Endothelial cell of umbilical vein (primary cell): ENCODE data around the gene NUDT17.

Source experiments
- CTCF ChIP-seq, 2 donors: IDR thresholded peaks; 1 replicate in 1 of 2; 2 replicates in 1 of 2; pipeline ENCODE4 v1.5.1; 2011; ENCODE audit warnings: low read length in 2 of 2, mild to moderate bottlenecking in 2 of 2, moderate library complexity in 2 of 2, control low read depth in 1 of 2, inconsistent platforms in 1 of 2, low read depth in 1 of 2; ENCODE audit not compliant: insufficient read depth in 1 of 2; ENCODE audit errors: extremely low read depth in 1 of 2
- EZH2 ChIP-seq: IDR thresholded peaks from 2 replicates; pipeline ENCODE4 v1.6.1; 2012; ENCODE audit warnings: borderline replicate concordance, low read depth, mild to moderate bottlenecking, moderate library complexity, low read length, inconsistent platforms; ENCODE audit not compliant: severe bottlenecking
- MAX ChIP-seq: IDR thresholded peaks from 2 replicates; pipeline ENCODE4 v1.6.1; 2011; ENCODE audit not compliant: insufficient read depth, insufficient read length
- POLR2A ChIP-seq: IDR thresholded peaks from 2 replicates; pipeline ENCODE4 v1.6.1; 2012; ENCODE audit warnings: low read depth, mild to moderate bottlenecking, control low read depth, low read length

- no peak for TF ChIP-seq EZH2
- TF ChIP-seq POLR2A = no peak
- TF ChIP-seq CTCF (IDR thresholded peaks at IDR 0.05; ENCODE audit: extremely low read depth in 1 of 2, insufficient read depth in 1 of 2, low read depth in 1 of 2, low read length in 2 of 2) = no peak
- no peak for TF ChIP-seq MAX
These were observed 29.2 kb downstream of the NUDT17 start for GRCh38 chr1:145874646-145875045.
